DMS153 treated with DMSO at 0.1 percent for 48 hours (cell line): ENCODE data around the gene NAPA.

Experiments used
- DNase-seq: peaks from one replicate; lab custom pipeline; 2025; ENCODE audit not compliant: unreplicated experiment; lab: John Stamatoyannopoulos, UW

Gene NAPA

DNA sequence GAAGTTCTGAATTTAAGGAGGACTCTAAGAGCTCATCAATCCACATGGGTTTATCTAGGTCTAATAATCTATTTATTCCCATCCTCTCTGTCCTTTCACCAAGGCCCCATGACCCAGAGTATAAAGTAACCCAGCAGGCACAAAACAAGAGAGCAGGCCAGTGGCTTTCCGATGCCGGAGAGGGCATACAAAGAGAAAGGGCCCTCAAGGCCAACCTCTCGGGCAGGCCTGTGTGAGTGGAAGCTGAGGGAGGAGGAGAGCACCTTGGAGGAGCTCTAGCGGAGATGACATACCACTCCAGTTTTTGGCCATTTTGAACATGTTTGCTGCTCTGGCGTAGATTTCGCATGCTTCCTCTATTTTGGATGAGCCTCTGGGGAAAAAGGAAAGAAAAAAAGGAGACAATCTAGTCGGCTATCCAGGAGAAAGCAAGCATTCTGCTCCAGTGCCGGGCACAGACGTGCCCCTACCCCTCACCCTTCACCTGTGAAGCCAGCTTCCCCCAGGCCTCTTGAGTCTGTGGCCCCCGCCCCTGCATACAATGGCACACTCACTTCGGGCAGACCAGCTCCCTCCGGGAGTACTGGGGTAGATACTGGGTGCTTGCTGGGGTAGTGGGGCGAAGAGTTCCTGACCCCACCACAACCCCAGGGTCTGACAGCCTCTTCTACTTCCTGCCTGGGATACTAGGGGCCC, 11.6 kb downstream of the NAPA start:
- no peak for DNase-seq

DNA sequence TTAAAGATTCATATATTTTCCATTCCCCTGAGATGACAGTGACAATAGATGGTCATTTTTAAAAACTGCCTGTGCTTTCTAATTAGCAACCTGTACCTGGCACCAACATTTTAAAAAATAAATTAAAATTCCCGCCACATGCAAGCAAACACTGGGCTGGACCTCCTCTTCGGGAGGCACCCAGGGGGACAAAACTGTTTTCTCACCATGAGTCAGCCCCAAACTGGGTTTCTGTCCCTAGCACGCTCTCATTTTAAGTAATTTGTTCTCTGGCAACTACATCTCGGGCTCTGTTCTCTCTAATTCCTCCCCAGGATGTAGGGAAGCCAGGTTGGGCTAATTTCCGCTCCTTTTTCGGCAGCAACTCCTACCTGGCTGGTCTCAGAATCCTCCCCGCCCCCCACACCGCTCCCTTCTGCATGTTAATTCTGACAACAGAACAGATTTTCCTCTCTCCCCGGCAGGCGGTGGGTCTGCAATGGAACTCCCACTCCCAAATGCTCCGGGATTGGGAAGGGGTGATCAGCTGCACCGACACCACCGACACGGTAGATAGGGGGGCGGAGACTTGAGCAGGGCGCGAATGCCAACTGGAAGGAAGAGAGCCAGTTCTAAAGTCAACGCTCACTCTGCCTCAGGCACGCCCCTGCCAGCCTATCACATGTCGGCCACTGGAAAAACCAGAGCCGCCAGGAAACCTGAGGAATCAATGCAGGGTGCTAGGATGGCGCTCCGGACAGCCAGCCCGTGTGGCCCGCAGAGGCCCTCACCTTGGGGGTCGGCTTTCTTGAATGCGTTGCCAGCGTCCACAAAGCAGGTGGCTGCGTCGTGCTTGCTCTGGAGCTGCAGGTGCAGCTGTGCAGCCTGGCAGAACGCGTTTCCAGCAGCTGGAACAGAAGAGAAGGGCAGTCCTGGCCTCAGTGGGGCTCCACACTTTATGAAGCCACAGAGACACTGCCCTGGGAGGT, 14.7 kb downstream of the NAPA start:
- DNase-seq: no peak

DNA sequence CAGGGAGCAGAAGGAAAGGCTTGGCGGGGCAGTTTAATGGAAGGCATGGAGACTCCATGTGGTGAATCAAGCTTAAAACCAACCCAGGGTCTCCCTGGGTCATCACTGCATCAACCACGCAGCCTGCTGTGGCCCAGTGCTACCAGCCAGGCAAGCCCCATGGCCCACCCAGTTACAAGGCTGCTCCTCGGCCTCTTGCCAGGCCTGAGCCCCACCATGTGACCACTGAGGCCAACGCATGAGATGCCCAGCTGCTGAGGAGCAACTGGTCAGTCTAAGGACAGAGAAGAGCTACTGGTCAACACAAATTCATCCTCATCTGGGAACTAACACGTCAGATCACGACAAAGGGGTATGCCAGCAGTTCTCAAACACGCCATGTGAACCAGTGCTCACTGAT, 15.5 kb downstream of the NAPA start:
- no peak for DNase-seq

DNA sequence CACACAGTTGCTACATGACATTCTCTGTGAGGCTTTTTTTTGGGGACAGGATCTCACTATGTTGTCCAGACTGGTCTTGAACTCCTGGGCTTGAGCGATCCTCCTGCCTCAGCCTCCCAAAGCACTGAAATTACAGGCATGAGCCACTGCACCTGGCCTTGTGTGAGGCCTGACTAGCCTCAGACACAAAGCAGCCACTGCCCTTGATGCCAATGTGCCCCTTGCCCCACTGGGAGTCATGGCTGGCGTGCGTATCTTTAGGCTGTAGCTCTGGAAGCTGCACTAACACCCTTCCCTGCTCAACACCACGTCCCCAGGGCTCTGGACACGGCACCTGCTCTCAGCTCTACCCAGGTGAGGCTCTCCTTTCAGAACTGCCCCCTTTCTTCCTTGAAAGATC, 16.3 kb downstream of the NAPA start:
- DNase-seq: no peak

DNA sequence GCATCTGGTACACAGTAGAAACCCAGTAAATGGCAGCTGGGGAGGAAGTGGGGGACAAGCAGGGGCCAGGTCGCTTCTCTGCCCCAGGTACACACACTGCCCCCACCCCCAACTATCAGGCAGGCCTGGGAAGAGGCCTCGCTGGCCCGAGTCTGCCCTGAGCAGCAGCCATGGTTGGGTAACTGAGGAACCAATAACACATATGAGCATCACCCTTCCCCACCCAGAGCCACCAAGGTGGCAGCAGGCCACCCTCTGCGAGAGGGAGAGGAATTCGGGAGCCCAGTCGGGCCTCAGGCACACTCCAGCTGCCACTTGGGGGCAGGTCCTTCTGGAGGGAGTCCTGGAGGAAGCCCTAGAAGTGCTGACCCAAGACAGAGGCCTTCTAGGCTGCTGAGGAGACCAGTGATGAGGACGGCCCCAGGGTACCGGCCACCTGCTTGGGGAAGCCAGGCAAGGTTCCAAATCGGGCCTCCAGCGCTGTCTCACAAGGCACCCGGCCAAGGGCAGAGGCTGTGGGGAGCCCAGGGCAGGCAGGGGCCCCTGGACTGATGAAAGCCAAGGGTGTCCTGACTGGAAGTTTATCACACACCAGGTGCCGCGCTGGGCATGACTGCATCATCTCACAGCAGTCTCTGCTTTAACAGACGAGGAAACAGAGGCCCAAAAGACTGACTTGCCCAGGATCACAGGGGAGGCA, 16.9 kb downstream of the NAPA start:
- DNase-seq: no peak

DNA sequence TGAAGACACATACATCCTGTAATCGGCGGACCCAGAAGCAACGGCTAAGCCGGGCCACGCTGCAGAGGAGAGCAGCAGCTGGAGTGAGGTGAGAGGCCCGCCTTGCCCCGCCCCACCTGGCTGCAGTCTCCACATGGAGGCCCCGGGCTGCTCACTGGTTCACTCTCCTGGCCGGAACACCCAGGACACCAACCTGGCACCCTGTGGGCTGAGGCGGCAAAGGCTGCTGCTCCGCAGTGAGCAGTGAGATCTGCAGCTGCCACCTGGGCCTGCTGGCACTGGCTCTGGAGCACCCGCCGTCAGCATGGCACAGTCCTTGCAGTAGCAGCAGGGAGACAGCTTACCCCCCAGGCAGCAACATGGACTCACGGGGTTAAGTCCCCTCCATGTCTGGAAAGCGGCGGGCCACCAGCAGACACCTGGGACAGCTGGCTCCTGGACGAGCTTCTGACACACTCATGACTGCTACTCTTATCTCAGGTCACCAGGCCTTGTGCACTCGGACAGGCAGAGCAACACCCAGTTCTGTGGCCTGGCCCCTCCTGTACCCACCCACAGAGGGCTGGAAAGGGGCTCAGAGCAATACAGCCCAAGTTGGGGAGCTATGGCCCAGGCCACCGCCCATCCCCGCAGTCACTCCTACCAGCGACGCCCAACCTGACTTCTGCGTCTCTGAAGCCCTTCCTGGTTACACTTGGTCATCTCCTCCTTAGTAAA, 17.7 kb downstream of the NAPA start:
- no peak for DNase-seq

DNA sequence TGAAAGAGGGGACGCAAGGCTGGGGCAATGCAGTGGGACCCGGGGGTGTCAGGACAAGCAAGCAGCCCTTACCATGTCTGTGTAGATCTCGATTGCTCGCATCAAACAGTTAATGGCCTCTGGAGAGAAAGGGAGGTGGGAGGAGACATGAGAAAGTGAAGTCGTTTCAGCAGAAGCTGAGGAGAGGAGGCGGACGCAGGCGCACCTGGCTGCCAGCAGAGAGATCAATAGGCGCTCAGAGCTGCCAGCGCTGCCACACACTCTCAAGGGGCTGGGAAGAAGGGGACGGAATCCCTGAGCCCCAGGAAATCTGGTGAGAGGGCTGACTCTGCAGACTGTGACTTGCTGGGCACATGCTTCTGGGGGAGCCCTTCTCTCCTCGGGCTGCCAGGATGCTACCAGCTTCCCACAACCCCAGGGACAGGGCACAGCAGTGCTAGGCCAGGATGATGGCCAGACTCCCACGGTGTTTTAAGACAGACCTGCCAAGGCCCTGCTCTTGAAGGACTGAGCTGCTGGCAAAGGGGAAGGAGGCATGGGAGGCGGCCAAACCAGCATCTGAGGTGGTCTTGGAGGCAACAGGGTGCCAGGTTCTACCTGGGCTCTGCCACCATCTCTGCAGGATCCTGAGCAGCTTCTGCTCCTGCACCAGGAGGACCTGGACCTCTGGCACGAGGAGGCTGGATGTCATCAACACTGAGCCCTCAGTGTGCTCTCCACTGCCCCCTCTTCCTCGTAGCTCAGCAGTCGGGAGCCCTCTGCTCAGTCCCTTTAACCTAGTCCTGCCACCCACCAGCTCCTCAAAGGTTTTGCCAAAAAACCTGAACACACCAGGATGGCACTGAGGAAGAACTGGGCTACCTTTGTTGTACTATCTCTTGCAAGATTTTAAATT, 19.1 kb downstream of the NAPA start:
- DNase-seq: no peak

DNA sequence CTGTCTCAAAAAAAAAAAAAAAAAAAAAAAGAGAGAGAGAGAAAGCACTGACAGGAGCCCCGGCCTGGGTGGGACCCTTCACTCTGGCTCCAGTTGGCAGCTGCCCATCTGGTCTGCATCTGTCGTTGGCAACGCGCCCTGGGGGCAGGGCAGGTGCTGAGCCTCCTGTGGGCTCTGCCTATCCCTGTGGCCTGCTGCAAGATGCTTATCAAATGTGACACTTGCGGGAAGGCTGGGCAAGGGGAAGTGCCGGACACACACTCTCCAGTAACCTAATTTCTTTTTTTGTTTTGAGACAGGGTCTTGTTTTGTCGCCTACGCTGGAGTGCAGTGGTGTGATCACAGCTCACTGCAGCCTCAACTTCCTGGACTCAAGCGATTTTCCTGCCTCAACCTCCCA, 20.1 kb downstream of the NAPA start:
- no peak for DNase-seq

DNA sequence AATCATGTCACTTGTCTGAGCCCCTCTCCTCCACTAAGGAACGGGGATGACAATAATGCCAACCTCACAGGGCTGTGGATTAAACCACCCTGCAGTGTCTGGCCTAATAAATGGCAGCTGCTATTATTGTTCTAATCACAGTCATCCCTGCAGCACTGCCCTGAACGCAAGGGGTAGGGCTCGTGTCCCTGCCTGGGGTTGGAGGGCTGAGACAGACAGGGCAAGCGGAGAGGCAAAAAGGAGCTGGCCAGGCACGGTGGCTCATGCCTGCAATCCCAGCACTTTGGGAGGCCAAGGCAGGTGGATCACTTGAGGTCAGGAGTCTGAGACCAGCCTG, 20.7 kb downstream of the NAPA start:
- no peak for DNase-seq

DNA sequence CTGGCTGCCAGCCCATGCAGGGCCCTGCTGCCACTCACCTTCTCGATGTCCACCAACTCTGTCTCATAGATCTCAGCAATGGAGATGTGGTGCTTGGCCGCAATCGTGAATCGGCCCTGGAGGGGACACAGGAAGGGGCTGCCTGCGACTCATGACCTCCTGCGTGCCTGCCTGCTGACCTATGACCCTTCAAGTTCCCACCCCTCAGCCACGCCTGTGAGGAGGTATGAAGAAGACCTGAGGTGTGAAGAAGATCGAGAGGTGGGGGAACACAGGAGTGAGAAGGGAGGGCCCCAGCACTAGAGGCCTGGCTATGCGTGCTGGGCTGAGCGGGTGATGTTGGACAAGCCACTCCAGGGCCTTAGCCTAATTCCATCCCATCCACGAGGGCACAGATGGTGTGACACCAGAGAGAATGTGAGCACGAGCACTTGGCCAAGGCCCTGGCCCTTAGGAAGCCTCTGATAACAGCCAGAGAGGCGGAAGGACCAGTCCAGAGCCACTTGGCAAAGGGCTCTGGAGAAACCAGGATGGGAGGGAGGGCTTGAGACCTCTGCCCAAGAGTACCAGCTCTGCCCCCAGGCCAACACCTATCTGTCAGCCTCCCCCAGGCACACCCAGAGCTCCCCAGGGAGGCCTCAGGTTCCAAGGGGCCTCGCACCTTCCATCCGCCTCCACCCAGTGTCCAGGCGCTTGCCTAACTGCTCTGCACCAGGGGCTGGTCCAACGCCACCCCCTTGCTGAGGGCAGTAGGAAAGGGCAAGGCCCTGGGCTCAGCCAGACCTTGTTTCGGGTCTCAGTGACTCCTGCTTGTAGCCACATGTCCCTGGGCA, 21.3 kb downstream of the NAPA start:
- DNase-seq: no peak

DNA sequence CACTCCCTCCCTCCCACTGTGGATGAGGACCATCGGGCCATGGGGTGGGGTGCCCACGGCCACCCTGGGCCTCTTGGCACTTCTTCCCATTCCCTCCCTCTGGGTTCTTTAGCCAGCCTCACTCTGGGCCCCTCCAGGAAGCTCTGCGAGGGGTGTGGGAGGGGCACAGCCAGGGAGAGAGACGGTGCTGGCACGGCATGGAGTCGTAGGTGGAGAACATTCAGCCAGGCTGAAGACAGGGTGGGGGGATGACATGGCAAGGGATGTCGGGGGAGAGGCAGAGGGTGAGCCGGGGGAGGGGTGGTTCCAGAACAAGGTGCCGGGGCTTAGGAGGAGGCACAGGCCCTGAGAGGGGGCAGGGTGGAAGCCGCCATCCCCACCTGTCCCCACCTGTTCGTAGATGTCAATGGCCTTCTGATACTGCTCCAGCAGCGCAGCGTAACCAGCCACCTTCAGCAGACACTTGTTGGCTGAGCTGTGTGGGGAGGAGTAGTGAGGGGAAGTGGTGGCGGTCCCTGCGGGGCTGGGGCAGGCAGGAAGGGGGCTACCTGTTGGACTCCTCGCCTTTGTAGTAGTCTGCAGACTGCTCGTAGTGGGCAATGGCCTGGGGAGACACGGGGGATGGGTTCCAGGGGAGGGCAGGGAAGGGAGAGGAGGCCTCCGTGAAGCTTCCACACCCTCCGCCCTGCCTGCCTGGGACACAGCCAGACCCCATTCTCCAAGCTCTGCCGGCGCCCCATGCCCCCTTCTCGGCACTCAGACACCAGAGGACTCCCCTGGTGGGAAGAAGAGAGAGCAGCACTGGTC, 22.1 kb downstream of the NAPA start:
- no peak for DNase-seq

DNA sequence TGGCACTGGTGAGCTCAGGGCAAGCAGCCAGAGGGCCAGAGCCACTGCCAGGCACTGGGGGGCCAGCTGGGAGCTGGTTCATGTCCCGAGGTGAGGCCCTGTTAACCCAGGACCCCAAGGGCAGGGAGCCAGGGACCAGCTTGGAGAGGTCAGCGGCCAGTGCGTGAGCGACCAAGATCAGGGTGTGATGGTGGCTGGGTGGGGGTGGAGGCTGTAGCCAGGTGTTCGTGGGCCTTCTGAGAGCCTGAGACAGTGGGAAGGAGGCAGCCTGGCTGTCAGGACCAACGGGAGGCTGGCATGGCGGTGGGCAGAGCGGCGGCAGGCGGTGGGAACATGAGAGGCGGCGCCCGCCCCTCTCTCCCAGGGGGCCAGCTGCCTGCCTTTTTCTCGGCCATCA, 22.7 kb downstream of the NAPA start:
- DNase-seq: no peak

DNA sequence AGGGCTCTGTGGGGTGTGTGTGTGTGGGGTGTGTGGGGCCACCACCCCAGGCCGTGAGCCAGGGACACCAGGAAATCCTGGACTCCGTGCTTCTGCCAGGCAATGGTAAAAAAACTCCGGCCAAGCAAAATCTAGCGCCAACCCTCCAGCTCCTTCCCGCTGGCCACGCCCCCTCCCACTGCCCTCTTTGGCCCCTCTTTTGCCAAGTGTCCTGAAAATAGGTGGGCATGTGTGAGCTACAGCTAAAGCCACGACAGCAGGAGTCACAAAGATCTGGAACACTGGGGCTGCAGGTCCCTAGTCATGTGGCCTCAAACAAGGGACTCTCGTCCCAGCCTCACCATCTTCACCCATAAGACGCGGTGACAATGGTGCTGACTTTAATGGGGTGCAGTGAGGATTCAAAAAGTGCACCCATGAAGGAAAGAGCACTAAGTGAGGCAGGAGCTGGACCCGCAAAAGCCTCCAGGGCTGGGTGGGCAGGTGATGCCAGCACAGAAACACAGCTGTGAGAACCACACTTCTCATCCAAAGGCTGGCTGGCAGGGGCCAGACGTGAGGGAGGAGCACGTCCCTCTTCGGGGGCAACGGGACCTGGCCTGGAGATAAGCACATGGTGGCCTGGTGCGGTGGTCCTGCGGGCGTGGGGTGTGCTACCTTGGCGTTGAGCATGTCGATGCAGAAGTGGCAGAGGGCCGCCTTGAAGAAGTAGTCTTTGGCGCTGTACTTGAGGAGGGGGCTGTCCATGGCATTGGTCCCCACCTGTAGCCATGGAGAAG, 23.3 kb downstream of the NAPA start:
- DNase-seq: no peak

DNA sequence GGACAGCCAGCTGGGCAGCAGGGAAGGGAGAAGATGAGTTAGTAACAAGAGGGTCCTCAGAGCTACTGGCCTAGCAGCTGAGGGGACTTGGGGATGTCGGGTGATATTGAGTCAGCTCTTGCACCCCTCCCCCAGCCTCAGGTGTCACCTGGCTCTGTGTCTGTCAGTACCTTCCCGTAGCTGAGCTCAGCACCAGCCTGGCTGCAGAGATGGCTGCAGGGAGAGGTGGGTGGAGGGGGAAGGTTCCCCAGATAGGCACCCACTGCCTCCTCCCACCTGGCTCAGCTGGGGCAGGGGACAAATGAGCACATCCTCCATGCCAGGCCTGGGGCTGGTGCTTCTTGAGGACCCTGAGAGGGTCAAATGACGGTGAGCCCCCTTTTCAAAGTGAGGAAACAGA, 24.0 kb downstream of the NAPA start:
- no peak for DNase-seq

DNA sequence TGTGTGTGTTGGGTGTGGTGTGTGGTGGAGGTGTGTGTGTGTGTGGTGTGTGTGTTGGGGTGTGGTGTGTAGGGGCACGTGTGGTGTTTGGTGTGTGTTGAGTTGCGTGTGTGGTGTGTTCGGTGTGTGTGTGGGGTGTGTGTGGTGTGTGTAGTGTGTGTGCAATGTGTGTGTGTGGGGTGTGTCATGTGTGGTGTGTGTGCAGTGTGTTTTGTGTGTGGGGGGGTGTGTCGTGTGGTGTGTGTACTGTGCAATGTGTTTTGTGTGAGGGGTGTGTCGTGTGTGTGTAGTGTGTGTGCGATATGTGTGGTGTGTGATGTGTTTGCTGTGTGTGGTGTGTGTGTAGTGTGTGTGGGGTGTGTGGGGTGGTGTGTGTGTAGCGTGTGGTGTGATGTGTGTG, 24.8 kb downstream of the NAPA start:
- no peak for DNase-seq

DNA sequence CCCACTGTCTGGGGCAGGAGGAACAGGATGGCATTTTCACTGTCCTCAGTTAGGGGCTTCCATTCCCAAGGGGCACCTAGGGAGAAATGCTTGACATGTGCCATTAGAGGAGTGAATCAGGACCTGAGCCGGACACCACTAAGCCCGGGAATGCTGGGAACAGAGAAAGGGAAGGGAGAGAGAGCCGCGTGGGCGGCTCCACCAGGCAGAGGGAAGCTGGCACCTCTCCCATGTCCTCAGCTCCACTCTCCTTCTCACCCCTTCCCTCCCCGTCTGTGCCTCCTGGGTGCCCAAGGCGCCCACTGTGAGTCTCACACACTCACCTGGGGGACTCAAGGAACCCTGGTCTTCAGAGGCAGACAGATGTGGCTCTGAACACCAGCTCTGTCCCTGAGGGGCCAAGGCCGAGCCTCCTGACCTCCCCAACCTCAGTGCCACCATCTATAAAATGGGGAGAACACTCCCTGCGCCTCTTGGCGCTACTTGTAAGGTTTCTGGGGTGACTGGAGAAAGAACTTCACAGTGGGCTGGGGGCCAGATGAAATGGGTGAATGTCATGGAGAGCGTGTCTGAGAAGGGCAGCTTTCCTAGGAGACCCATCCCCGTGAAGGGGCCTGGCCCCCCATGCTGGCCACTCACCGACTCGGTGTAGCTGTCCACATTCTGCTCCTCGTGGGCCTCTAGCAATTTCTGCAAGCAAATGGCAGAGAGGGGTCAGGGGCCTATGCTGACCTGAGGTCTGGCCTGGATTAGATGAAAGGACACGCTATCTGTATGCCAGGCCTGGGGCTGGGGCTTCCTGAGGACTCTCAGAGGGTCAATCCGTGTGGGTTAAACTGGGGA, 25.6 kb downstream of the NAPA start:
- DNase-seq: no peak
